Measurements from ENCODE around the gene DUSP15. TPM values are rescaled to one million over a fixed set of nuclear protein-coding genes. Genes with fewer than 3 reads are reported as not detected.

Gene DUSP15
- polyA plus RNA-seq, 3 donors: not detected

GRCh38 chr20:31859998-31860380 lies 10.3 kb downstream of the DUSP15 start:
- Histone ChIP-seq H4K20me1 (ENCODE audit: insufficient read depth, low read length) (no peaks in the 10 kb centered on the region), H3K36me3 (replicated peaks in 1 of 2; ENCODE audit: control insufficient read depth in 1 of 2, insufficient read depth in 2 of 2, low read length in 2 of 2) (no peaks in the 10 kb centered on the region), H3K27ac (ENCODE audit: low read depth in 1 of 2, low read length in 2 of 2) (no peak overlapping the region), H3K4me2 (replicated peaks; ENCODE audit: extremely low read depth, low read length, poor library complexity, severe bottlenecking) (no peak overlapping the region), H2AFZ (ENCODE audit: insufficient read depth, low read depth, low read length, poor library complexity, severe bottlenecking) (no peak overlapping the region), H3K4me1 (ENCODE audit: control insufficient read depth in 1 of 2, insufficient read depth in 2 of 2, low read length in 2 of 2) (peaks cover 11 to 22% of the 10 kb centered on the region in 2 donors), H3K9ac (ENCODE audit: insufficient read depth, low read length, poor library complexity, severe bottlenecking) (no peak overlapping the region), H3K27me3 (ENCODE audit: control insufficient read depth in 2 of 2, insufficient read depth in 2 of 2, low read length in 2 of 2) (peaks cover 24 to 33% of the 10 kb centered on the region in 2 donors), H3K4me3 (replicated peaks in 1 of 3; ENCODE audit: low read depth in 2 of 3, low read length in 3 of 3) (no peak overlapping the region), H3K9me3 (replicated peaks in 1 of 2; ENCODE audit: control insufficient read depth in 1 of 2, insufficient read depth in 1 of 2, low read length in 2 of 2) (peaks cover 0 to 7% of the 10 kb centered on the region in 2 donors), H3K79me2 (ENCODE audit: insufficient read depth, low read length) (no peaks in the 10 kb centered on the region)
- DNase-seq: no peak
- no peak overlapping the region for H3K27ac Mint-ChIP-seq
- TF ChIP-seq, protein P1, sequence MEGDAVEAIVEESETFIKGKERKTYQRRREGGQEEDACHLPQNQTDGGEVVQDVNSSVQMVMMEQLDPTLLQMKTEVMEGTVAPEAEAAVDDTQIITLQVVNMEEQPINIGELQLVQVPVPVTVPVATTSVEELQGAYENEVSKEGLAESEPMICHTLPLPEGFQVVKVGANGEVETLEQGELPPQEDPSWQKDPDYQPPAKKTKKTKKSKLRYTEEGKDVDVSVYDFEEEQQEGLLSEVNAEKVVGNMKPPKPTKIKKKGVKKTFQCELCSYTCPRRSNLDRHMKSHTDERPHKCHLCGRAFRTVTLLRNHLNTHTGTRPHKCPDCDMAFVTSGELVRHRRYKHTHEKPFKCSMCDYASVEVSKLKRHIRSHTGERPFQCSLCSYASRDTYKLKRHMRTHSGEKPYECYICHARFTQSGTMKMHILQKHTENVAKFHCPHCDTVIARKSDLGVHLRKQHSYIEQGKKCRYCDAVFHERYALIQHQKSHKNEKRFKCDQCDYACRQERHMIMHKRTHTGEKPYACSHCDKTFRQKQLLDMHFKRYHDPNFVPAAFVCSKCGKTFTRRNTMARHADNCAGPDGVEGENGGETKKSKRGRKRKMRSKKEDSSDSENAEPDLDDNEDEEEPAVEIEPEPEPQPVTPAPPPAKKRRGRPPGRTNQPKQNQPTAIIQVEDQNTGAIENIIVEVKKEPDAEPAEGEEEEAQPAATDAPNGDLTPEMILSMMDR (IDR thresholded peaks at IDR 0.05): no peak
- WGBS (ENCODE audit: insufficient coverage): 73% methylated on average over 3 of the region's 7 CpGs
- peaks cover 0 to 3% of the 10 kb centered on the region in 2 donors for H3K36me3 Mint-ChIP-seq
- peaks cover 35 to 39% (median 35%) of the 10 kb centered on the region in 3 donors for H3K27me3 Mint-ChIP-seq (ENCODE audit: low read depth in 3 of 3)
- peak overlapping the region in 1 of 2 donors; percentile 70 for H3K4me3 Mint-ChIP-seq
- intact Hi-C loops (cut with micrococcal nuclease): loop anchor here in 1 of 2 donors (10.0 kb wide), 1 partner anchor 235 kb away; no protein-coding TSS in a partner anchor
- peaks cover 0 to 9% (median 0%) of the 10 kb centered on the region in 7 donors for H3K9me3 Mint-ChIP-seq
- peaks cover 16% of the 10 kb centered on the region for H3K4me1 Mint-ChIP-seq

- intact Hi-C loops (cut with micrococcal nuclease): loop anchor here in 1 of 2 donors (10.0 kb wide), 1 partner anchor 235 kb away; no protein-coding TSS in a partner anchor
These were observed 10.9 kb downstream of the DUSP15 start for GRCh38 chr20:31859266-31859997.

More at GRCh38 chr20:31859266-31859997, 10.9 kb downstream of the DUSP15 start:
- DNase-seq: no peak
- Histone ChIP-seq H3K9me3 (replicated peaks in 1 of 2; ENCODE audit: control insufficient read depth in 1 of 2, insufficient read depth in 1 of 2, low read length in 2 of 2) (peaks cover 0 to 7% of the 10 kb centered on the region in 2 donors), H3K79me2 (ENCODE audit: insufficient read depth, low read length) (no peaks in the 10 kb centered on the region), H3K36me3 (replicated peaks in 1 of 2; ENCODE audit: control insufficient read depth in 1 of 2, insufficient read depth in 2 of 2, low read length in 2 of 2) (no peaks in the 10 kb centered on the region), H3K27ac (ENCODE audit: low read depth in 1 of 2, low read length in 2 of 2) (no peak overlapping the region), H3K27me3 (ENCODE audit: control insufficient read depth in 2 of 2, insufficient read depth in 2 of 2, low read length in 2 of 2) (peaks cover 24 to 33% of the 10 kb centered on the region in 2 donors), H3K4me2 (replicated peaks; ENCODE audit: extremely low read depth, low read length, poor library complexity, severe bottlenecking) (no peak overlapping the region), H4K20me1 (ENCODE audit: insufficient read depth, low read length) (no peaks in the 10 kb centered on the region), H2AFZ (ENCODE audit: insufficient read depth, low read depth, low read length, poor library complexity, severe bottlenecking) (no peak overlapping the region), H3K4me3 (replicated peaks in 1 of 3; ENCODE audit: low read depth in 2 of 3, low read length in 3 of 3) (no peak overlapping the region), H3K9ac (ENCODE audit: insufficient read depth, low read length, poor library complexity, severe bottlenecking) (no peak overlapping the region), H3K4me1 (ENCODE audit: control insufficient read depth in 1 of 2, insufficient read depth in 2 of 2, low read length in 2 of 2) (peaks cover 11 to 22% of the 10 kb centered on the region in 2 donors)
- WGBS (ENCODE audit: insufficient coverage): 90% methylated on average over 2 of the region's 5 CpGs
- Mint-ChIP-seq H3K27ac (no peak overlapping the region), H3K4me3 (peak overlapping the region in 1 of 2 donors; percentile 28), H3K27me3 (ENCODE audit: low read depth in 3 of 3) (peaks cover 35 to 39% (median 35%) of the 10 kb centered on the region in 3 donors), H3K4me1 (peaks cover 16% of the 10 kb centered on the region), H3K9me3 (peaks cover 0 to 9% (median 0%) of the 10 kb centered on the region in 7 donors), H3K36me3 (peaks cover 0 to 3% of the 10 kb centered on the region in 2 donors)
- TF ChIP-seq, protein P1 (IDR thresholded peaks at IDR 0.05): no peak

All from CD14-positive monocyte (primary cell).